A549 (cell line): ENCODE data around the gene METTL2B.

ENCODE experiments used
- CBX8 ChIP-seq: fragments of 200-600 bp; sonication (generic); IDR thresholded peaks from 2 replicates; pipeline ENCODE4 v1.6.1; 2016
- MAX ChIP-seq: IDR thresholded peaks from 2 replicates; pipeline ENCODE4 v1.6.1; 2012
- RCOR1 ChIP-seq: fragments of 150-350 bp; IDR thresholded peaks from 2 replicates; pipeline ENCODE4 v1.6.1; 2014; ENCODE audit warnings: antibody characterized with exemption, low read length, low read depth
- ZFP36 ChIP-seq: fragments of 450-650 bp; IDR thresholded peaks from 2 replicates; pipeline ENCODE4 v1.6.1; 2014; ENCODE audit warnings: borderline replicate concordance; ENCODE audit not compliant: partially characterized antibody
- TF ChIP-seq, protein P1 (sequence below): fragments of 200-600 bp; sonication (generic); IDR thresholded peaks from 2 replicates; pipeline ENCODE4 v1.6.1; 2016; ENCODE audit warnings: antibody characterized with exemption, mild to moderate bottlenecking, moderate library complexity

DNA sequence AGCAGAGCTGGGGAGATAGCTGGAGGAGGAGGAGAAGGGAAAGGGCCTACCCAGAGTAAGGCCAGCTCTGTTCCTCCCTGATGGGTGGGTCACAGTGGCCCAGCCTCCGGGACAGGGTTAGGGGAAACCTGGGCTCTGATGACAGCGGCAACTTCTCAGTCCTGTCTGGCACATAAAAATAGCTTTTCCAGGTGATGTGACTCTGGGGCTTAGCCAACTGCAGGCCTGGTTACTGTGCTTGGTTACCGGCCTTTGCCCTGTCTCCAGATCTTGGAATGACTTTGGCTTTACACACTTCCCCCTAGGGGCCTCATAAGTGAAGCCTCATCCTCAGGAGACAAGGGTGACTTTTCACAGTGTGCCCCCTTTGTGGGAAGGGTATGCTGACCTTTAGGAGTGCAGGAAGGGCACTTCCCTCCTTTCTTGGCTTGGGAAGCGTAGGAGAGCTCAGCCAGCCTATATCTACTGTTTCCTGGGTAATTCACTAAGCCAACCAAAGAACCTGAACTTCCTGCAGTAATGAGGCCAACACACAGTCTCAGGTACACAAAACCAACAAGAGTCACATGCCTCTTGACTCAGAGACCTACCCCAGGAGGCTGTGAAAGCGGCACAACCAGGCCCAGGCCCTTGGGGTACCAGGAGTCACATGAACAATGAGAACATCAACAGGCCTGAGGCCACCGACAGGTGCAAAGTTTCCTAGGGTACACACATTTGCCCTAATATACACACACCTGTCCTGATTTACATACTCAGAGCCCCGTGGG lies 32.5 kb upstream of the METTL2B start:
- TF ChIP-seq ZFP36 (no peak), CBX8 (no peak), RCOR1 (no peak), MAX (no peak)
- TF ChIP-seq, protein P1, sequence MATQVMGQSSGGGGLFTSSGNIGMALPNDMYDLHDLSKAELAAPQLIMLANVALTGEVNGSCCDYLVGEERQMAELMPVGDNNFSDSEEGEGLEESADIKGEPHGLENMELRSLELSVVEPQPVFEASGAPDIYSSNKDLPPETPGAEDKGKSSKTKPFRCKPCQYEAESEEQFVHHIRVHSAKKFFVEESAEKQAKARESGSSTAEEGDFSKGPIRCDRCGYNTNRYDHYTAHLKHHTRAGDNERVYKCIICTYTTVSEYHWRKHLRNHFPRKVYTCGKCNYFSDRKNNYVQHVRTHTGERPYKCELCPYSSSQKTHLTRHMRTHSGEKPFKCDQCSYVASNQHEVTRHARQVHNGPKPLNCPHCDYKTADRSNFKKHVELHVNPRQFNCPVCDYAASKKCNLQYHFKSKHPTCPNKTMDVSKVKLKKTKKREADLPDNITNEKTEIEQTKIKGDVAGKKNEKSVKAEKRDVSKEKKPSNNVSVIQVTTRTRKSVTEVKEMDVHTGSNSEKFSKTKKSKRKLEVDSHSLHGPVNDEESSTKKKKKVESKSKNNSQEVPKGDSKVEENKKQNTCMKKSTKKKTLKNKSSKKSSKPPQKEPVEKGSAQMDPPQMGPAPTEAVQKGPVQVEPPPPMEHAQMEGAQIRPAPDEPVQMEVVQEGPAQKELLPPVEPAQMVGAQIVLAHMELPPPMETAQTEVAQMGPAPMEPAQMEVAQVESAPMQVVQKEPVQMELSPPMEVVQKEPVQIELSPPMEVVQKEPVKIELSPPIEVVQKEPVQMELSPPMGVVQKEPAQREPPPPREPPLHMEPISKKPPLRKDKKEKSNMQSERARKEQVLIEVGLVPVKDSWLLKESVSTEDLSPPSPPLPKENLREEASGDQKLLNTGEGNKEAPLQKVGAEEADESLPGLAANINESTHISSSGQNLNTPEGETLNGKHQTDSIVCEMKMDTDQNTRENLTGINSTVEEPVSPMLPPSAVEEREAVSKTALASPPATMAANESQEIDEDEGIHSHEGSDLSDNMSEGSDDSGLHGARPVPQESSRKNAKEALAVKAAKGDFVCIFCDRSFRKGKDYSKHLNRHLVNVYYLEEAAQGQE, result no peak
